Endodermal cell (in vitro differentiated cells): Measurements from ENCODE around the gene PGLYRP1. TPM values are rescaled to one million over a fixed set of nuclear protein-coding genes. Genes with fewer than 3 reads are reported as not detected.

Experiments
- DNase-seq: peaks from one replicate; pipeline ENCODE4 v3.0.0-alpha.2; 2017
- H3K27ac ChIP-seq: 2 replicates; pipeline ENCODE4 v1.5.1; 2013; ENCODE audit warnings: mild to moderate bottlenecking, low read depth, low read length, moderate library complexity
- H3K27me3 ChIP-seq: 2 replicates; pipeline ENCODE4 v1.6.1; 2013; ENCODE audit warnings: mild to moderate bottlenecking, low read length, moderate library complexity; ENCODE audit not compliant: insufficient read depth, control insufficient read depth, poor library complexity, severe bottlenecking
- H3K36me3 ChIP-seq: 2 replicates; pipeline ENCODE4 v1.7.0; 2013; ENCODE audit warnings: mild to moderate bottlenecking, low read length, moderate library complexity; ENCODE audit not compliant: control insufficient read depth, insufficient read depth
- H3K4me1 ChIP-seq: one replicate; pipeline ENCODE4 v1.7.0; 2013; ENCODE audit warnings: low read length; ENCODE audit not compliant: control insufficient read depth, insufficient read depth
- H3K4me3 ChIP-seq: 2 replicates; pipeline ENCODE4 v1.5.1; 2013; ENCODE audit warnings: mild to moderate bottlenecking, low read length, moderate library complexity
- H3K9ac ChIP-seq: 2 replicates; pipeline ENCODE4 v1.6.1; 2013; ENCODE audit warnings: mild to moderate bottlenecking, low read length, moderate library complexity; ENCODE audit not compliant: poor library complexity, severe bottlenecking; ENCODE audit errors: extremely low read depth
- H3K9me3 ChIP-seq: 2 replicates; pipeline ENCODE4 v1.6.1; 2013; ENCODE audit warnings: mild to moderate bottlenecking, low read length, moderate library complexity; ENCODE audit not compliant: control insufficient read depth
- H3K27ac Mint-ChIP-seq: 2 replicates; pipeline ENCODE4 v1.8.0; 2020; ENCODE audit warnings: mixed read lengths
- H3K27me3 Mint-ChIP-seq: 2 replicates; pipeline ENCODE4 v1.8.0; 2021; ENCODE audit warnings: mild to moderate bottlenecking, mixed read lengths; ENCODE audit not compliant: insufficient read depth
- H3K36me3 Mint-ChIP-seq: 2 replicates; pipeline ENCODE4 v1.8.0; 2020; ENCODE audit warnings: low read depth, mixed read lengths
- H3K4me1 Mint-ChIP-seq: 2 replicates; pipeline ENCODE4 v1.8.0; 2020; ENCODE audit warnings: mixed read lengths
- H3K4me3 Mint-ChIP-seq: 2 replicates; pipeline ENCODE4 v1.8.0; 2020; ENCODE audit warnings: mild to moderate bottlenecking, moderate library complexity, mixed read lengths
- H3K9me3 Mint-ChIP-seq: 2 replicates; pipeline ENCODE4 v1.8.0; 2020; ENCODE audit warnings: mild to moderate bottlenecking, mixed read lengths
- WGBS, 2 experiments: methylation state at CpG; one replicate each; pipeline versions ENCODE4 v1.1.5 to v1.1.7; 2013; ENCODE audit warnings: missing lambda C conversion rate in 2 of 2, mixed read lengths in 1 of 2; ENCODE audit not compliant: insufficient coverage in 1 of 2, insufficient read length in 1 of 2; 5-methylcytosine and 5-hydroxymethylcytosine counted together
- total RNA-seq, 2 donors: library from RNA; stranded (reverse); fragmentation: NEBNext Ultra II Directional in 1 of 2; extraction: Animal tissue kit (Norgen Biotek cat#: 25700) in 1 of 2; gene quantifications; 2 replicates in 1 of 2; 3 replicates in 1 of 2; pipeline ENCODE4 v1.2.1, GENCODE V29; 2021
- TF ChIP-seq, protein P1 (sequence below): fragments of 200-600 bp; sonication (generic); conservative IDR thresholded peaks from 2 replicates; pipeline ENCODE4 v1.5.0; 2021; ENCODE audit warnings: antibody characterized with exemption, mild to moderate bottlenecking

The PGLYRP1 gene
- total RNA-seq, 2 donors from 2014 or later, result not detected

- Mint-ChIP-seq H3K36me3 (peaks cover 3% of the 10 kb centered on the region), H3K27me3 (peaks cover 38% of the 10 kb centered on the region), H3K4me1 (peaks cover 11% of the 10 kb centered on the region), H3K9me3 (no peaks in the 10 kb centered on the region), H3K27ac (peak overlapping the region; percentile 30), H3K4me3 (peak overlapping the region; percentile 48)
- TF ChIP-seq, protein P1, sequence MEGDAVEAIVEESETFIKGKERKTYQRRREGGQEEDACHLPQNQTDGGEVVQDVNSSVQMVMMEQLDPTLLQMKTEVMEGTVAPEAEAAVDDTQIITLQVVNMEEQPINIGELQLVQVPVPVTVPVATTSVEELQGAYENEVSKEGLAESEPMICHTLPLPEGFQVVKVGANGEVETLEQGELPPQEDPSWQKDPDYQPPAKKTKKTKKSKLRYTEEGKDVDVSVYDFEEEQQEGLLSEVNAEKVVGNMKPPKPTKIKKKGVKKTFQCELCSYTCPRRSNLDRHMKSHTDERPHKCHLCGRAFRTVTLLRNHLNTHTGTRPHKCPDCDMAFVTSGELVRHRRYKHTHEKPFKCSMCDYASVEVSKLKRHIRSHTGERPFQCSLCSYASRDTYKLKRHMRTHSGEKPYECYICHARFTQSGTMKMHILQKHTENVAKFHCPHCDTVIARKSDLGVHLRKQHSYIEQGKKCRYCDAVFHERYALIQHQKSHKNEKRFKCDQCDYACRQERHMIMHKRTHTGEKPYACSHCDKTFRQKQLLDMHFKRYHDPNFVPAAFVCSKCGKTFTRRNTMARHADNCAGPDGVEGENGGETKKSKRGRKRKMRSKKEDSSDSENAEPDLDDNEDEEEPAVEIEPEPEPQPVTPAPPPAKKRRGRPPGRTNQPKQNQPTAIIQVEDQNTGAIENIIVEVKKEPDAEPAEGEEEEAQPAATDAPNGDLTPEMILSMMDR, result peak; percentile 93
- Histone ChIP-seq H3K27ac (no peak overlapping the region), H3K9ac (no peak overlapping the region), H3K4me3 (peak overlapping the region; percentile 70), H3K27me3 (peaks cover 38% of the 10 kb centered on the region), H3K4me1 (no peaks in the 10 kb centered on the region), H3K36me3 (no peaks in the 10 kb centered on the region), H3K9me3 (no peaks in the 10 kb centered on the region)
- WGBS, 2 experiments, result 3 to 4% methylated on average over 23 to 48 of the region's 48 CpGs
- peak; percentile 96 for DNase-seq
Measured at GRCh38 chr19:46016426-46017094, 6.3 kb downstream of the PGLYRP1 start.

DNA sequence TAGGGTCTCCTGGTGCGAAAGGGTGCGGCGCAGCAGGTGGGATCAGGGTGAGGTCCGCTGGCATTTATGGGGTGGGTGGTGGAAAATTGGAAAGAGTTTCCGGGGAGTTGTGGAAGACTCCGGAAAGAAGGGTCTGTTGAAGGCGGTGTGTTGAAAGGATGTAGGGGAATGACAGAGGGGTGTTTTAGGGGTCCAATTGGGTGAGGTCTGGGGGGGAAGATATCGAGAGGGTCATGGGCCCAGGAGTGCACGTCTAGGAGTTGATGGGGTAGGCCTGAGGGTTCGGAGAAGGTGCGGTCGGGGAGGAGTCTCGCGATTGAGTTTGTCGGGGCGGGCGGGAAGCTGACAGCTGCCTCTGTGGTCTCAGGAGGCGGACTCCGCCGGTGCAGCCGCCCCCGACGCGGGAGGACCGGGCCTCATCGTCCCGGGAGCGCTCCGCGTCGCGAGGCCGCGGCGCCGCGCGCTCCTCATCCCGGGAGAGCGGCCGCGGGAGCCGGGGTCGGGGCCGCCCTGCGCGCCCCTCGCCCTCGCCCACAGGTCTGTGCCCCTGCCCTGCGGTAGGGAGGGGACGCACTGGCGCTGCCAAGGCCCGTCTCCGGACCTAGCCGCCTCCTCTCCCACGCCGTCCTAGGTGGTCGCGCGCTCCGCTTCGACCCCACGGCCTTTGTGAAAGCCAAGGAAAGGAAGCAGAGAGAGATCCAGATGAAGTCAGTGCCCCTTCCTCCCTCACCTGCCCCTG lies 7.0 kb downstream of the PGLYRP1 start:
- Mint-ChIP-seq H3K27me3 (peaks cover 38% of the 10 kb centered on the region), H3K4me1 (peaks cover 11% of the 10 kb centered on the region), H3K9me3 (no peaks in the 10 kb centered on the region), H3K36me3 (peaks cover 4% of the 10 kb centered on the region), H3K27ac (no peak overlapping the region), H3K4me3 (peak overlapping the region; percentile 48)
- H3K27ac ChIP-seq, result no peak overlapping the region
- TF ChIP-seq, protein P1, result no peak
- no peaks in the 10 kb centered on the region for H3K4me1 ChIP-seq
- no peaks in the 10 kb centered on the region for H3K9me3 ChIP-seq
- peak; percentile 70 for DNase-seq
- 8 to 16% methylated on average over 32 to 63 of the region's 63 CpGs for WGBS, 2 experiments
- peak overlapping the region; percentile 70 for H3K4me3 ChIP-seq
- H3K36me3 ChIP-seq, result peaks cover under 1% of the 10 kb centered on the region
- peaks cover 38% of the 10 kb centered on the region for H3K27me3 ChIP-seq
- no peak overlapping the region for H3K9ac ChIP-seq

GRCh38 chr19:46014941-46015686 lies 7.7 kb downstream of the PGLYRP1 start:
- DNase-seq, result peak; percentile 97
- Histone ChIP-seq H3K4me1 (no peaks in the 10 kb centered on the region), H3K27me3 (peaks cover 38% of the 10 kb centered on the region), H3K9ac (no peak overlapping the region), H3K9me3 (no peaks in the 10 kb centered on the region), H3K27ac (no peak overlapping the region), H3K4me3 (peak overlapping the region; percentile 54), H3K36me3 (peaks cover 4% of the 10 kb centered on the region)
- Mint-ChIP-seq H3K36me3 (peaks cover 11% of the 10 kb centered on the region), H3K9me3 (no peaks in the 10 kb centered on the region), H3K27me3 (peaks cover 38% of the 10 kb centered on the region), H3K4me3 (peak overlapping the region; percentile 48), H3K4me1 (peaks cover 11% of the 10 kb centered on the region), H3K27ac (no peak overlapping the region)
- WGBS, 2 experiments, result 0 to 4% methylated on average over 6 to 73 of the region's 74 CpGs
- TF ChIP-seq, protein P1, result no peak
